ENCODE results near the gene ZMYND12. TPM values are rescaled to one million over a fixed set of nuclear protein-coding genes. Genes with fewer than 3 reads are reported as not detected.

Gene ZMYND12
- polyA plus RNA-seq, 1 experiment, result 0.66 TPM

DNA sequence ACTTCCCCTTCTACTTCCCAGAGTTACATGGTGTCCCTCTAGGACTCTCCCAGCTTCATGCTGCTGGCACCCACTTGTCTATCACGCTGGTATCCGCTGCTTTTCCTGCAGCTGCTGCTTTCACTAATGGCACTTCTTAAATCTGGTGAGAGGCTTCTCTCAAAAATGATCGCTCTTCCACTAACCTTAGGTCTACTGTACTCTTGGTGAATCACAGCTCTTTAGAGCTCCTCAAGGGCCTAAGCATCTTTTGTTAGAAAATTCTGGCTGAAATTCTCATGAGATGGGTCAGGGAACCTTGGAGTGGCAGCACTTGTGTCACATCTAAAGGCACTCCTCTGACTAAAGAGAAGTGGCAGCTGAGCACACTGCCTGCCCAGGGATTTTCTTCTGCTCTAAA lies 32.1 kb downstream of the ZMYND12 start:
- Histone ChIP-seq H3K27me3 (ENCODE audit: control insufficient read depth, insufficient read depth, low read length) (peaks cover 6% of the 10 kb centered on the region), H3K4me3 (ENCODE audit: low read depth, low read length) (no peak overlapping the region), H3K36me3 (ENCODE audit: control insufficient read depth, insufficient read depth, low read length) (no peaks in the 10 kb centered on the region)
- no peak for DNase-seq (ENCODE audit: low read depth)
- TF ChIP-seq, protein P1, sequence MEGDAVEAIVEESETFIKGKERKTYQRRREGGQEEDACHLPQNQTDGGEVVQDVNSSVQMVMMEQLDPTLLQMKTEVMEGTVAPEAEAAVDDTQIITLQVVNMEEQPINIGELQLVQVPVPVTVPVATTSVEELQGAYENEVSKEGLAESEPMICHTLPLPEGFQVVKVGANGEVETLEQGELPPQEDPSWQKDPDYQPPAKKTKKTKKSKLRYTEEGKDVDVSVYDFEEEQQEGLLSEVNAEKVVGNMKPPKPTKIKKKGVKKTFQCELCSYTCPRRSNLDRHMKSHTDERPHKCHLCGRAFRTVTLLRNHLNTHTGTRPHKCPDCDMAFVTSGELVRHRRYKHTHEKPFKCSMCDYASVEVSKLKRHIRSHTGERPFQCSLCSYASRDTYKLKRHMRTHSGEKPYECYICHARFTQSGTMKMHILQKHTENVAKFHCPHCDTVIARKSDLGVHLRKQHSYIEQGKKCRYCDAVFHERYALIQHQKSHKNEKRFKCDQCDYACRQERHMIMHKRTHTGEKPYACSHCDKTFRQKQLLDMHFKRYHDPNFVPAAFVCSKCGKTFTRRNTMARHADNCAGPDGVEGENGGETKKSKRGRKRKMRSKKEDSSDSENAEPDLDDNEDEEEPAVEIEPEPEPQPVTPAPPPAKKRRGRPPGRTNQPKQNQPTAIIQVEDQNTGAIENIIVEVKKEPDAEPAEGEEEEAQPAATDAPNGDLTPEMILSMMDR (IDR thresholded peaks at IDR 0.05; ENCODE audit: insufficient read depth, low read depth, low read length), result no peak
- ChIA-PET POLR2A (no interaction called here), CTCF (interaction anchor here (1.1 kb wide), 1 partner anchor 13 kb away, joined by 3 read pairs; no protein-coding TSS in a partner anchor)

DNA sequence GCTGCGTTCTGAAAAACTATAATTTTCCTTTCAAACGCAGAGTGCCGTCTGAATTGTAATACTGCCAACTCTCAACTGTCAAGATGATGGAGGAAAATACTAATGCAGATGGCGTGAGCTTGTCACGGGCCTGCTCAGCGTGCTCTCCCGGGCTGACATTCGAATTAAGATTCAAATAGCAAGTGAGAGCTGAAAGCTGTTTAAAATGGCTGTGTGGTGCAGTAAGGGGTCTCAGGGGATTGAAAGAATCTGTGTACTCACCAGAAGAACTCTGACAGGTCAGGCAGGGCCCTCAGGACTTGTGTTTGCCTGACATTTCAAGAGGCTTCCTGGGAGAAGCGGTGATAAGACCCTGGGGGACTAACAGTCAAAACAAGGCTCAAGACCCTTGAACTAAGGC lies 33.1 kb downstream of the ZMYND12 start:
- H3K4me3 ChIP-seq (ENCODE audit: low read depth, low read length), result no peak overlapping the region
- no peak for DNase-seq (ENCODE audit: low read depth)
- H3K36me3 ChIP-seq (ENCODE audit: control insufficient read depth, insufficient read depth, low read length), result no peaks in the 10 kb centered on the region
- TF ChIP-seq, protein P1 (IDR thresholded peaks at IDR 0.05; ENCODE audit: insufficient read depth, low read depth, low read length), result no peak
- CTCF ChIA-PET, result no interaction called here
- POLR2A ChIA-PET, result no interaction called here
- H3K27me3 ChIP-seq (ENCODE audit: control insufficient read depth, insufficient read depth, low read length), result peaks cover 6% of the 10 kb centered on the region

DNA sequence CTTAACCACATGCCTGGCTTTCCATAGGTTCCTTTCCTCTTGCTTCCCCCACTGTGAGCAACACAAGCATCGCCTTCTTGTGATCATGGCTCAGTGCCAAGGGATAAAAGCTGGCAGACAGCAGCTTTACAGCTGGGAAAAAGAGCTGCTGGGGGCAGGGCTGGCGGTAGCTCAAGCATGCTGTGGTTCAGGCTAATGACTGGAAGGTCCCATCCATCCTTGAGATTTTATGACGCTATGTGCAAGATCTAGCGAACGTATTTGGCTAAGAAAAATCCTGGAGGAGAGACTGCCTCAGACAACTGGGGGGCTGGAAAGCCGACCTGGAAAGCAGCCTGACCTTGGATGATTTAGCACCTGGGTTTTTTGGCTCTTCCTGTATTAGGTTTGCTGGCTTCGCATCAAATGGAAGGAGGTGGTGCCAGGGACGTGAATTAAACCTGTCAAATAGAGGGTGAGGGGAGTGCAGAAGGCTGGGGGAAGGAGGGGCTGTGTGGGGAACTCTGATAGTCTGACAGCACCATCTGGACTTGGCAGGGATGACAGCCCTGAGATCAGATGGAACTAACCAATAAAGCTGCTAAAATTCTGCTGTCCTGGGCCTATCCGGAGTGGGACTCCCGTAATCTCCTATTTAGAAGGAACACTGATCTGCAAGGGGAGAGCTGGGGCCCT lies 34.8 kb downstream of the ZMYND12 start:
- Histone ChIP-seq H3K4me3 (ENCODE audit: low read depth, low read length) (no peak overlapping the region), H3K27me3 (ENCODE audit: control insufficient read depth, insufficient read depth, low read length) (peaks cover 7% of the 10 kb centered on the region), H3K36me3 (ENCODE audit: control insufficient read depth, insufficient read depth, low read length) (no peaks in the 10 kb centered on the region)
- peak; percentile 19 for DNase-seq (ENCODE audit: low read depth)
- CTCF ChIA-PET, result no interaction called here
- TF ChIP-seq, protein P1 (IDR thresholded peaks at IDR 0.05; ENCODE audit: insufficient read depth, low read depth, low read length), result no peak
- POLR2A ChIA-PET, result no interaction called here

DNA sequence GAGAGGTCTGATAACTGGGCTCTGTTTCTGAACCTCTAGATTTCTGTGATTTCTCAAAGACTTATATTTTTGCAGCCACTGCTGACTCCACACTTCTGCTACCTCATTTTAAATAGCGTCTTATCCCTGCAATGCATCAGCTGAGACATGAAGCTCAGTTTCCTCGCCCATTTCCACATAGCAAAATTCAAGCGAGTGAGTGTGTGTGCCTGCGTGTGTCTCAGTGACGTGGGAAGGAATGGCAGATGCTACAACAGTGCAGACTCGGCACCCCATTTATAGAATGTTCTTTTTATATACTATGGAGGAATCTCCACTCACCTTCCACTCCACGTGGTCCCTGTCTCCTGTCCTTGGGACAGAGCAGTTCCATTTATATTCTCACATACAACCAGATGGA lies 35.7 kb downstream of the ZMYND12 start:
- Histone ChIP-seq H3K36me3 (ENCODE audit: control insufficient read depth, insufficient read depth, low read length) (no peaks in the 10 kb centered on the region), H3K4me3 (ENCODE audit: low read depth, low read length) (no peak overlapping the region), H3K27me3 (ENCODE audit: control insufficient read depth, insufficient read depth, low read length) (peaks cover 9% of the 10 kb centered on the region)
- ChIA-PET POLR2A (interaction anchor here (0.5 kb wide), 1 partner anchor 1440 kb away, joined by 3 read pairs; no protein-coding TSS in a partner anchor), CTCF (interaction anchor here (1.1 kb wide), 1 partner anchor 9 kb away, joined by 3 read pairs; no protein-coding TSS in a partner anchor)
- DNase-seq (ENCODE audit: low read depth), result no peak
- TF ChIP-seq, protein P1 (IDR thresholded peaks at IDR 0.05; ENCODE audit: insufficient read depth, low read depth, low read length), result no peak

DNA sequence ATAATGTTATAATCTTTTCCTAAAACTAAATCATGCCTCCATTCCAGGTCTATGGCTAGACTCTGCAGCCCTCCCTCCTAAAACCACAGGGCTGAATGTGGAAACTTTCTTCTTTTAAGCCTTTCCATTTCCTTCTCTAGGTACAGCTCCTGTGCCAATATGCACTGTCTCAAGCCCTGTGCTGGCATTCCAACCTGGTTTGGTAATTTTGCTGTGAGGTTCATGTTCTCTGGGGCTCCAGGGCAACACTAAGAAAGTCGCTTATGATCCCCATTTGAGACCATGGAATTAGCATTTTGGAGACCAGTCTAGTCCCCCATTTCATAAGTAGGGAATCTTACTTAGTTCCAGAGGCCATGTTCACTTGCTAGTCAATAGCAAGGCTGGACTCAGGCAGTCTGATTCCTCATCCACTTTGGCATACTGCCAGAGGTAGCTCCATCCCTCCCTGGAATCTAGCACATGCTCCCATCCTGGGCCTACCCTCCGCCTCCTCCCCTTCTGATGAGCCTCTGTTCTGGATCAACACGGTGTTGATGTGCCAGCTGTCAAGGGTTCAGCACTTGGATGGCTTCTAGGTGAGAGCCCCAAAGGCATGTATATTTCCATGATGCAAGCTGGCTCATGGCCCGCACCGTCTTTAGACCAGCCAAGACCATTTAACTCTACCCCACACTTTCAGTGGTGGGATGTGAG lies 36.5 kb downstream of the ZMYND12 start:
- no peak for DNase-seq (ENCODE audit: low read depth)
- TF ChIP-seq, protein P1 (IDR thresholded peaks at IDR 0.05; ENCODE audit: insufficient read depth, low read depth, low read length), result no peak
- ChIA-PET POLR2A (interaction anchor here (0.5 kb wide), 1 partner anchor 1439 kb away, joined by 3 read pairs; no protein-coding TSS in a partner anchor), CTCF (interaction anchor here (1.1 kb wide), 1 partner anchor 10 kb away, joined by 3 read pairs; no protein-coding TSS in a partner anchor)
- peaks cover 9% of the 10 kb centered on the region for H3K27me3 ChIP-seq (ENCODE audit: control insufficient read depth, insufficient read depth, low read length)
- no peak overlapping the region for H3K4me3 ChIP-seq (ENCODE audit: low read depth, low read length)
- no peaks in the 10 kb centered on the region for H3K36me3 ChIP-seq (ENCODE audit: control insufficient read depth, insufficient read depth, low read length)

All from BJ (cell line).